Muscle of leg (tissue), 11 donors: Measurements from ENCODE around the gene CLSTN2. TPM values are rescaled to one million over a fixed set of nuclear protein-coding genes. Genes with fewer than 3 reads are reported as not detected.

Source experiments
- DNase-seq: peaks from one replicate; pipeline ENCODE4 v3.0.0; 2013
- H3K27ac ChIP-seq: one replicate; pipeline ENCODE4 v1.5.1; 2013; ENCODE audit warnings: mild to moderate bottlenecking, low read length, control low read depth
- H3K27me3 ChIP-seq: one replicate; pipeline ENCODE4 v1.6.1; 2013; ENCODE audit warnings: low read length; ENCODE audit not compliant: control insufficient read depth, insufficient read depth
- H3K36me3 ChIP-seq: one replicate; pipeline ENCODE4 v1.6.1; 2013; ENCODE audit warnings: low read length; ENCODE audit not compliant: control insufficient read depth, insufficient read depth
- H3K4me1 ChIP-seq: one replicate; pipeline ENCODE4 v1.6.1; 2013; ENCODE audit warnings: low read length; ENCODE audit not compliant: control insufficient read depth, insufficient read depth
- H3K4me3 ChIP-seq: one replicate; pipeline ENCODE4 v1.5.1; 2013; ENCODE audit warnings: low read length, control low read depth
- H3K9me3 ChIP-seq: replicated peaks from 2 replicates; pipeline ENCODE4 v1.6.1; 2013; ENCODE audit warnings: low read depth, low read length; ENCODE audit not compliant: control insufficient read depth
- WGBS: methylation state at CpG from one replicate; pipeline ENCODE4 v1.1.5; 2013; ENCODE audit warnings: missing lambda C conversion rate; ENCODE audit not compliant: insufficient coverage; 5-methylcytosine and 5-hydroxymethylcytosine counted together
- polyA plus RNA-seq, 8 donors: library from polyadenylated mRNA; unstranded; fragments of 120-200 nt; gene quantifications; one replicate each; pipeline versions ENCODE4 v1.2.1 to v1.2.3, GENCODE V29; 2013; ENCODE audit warnings: inconsistent platforms in 1 of 8, low replicate concordance in 1 of 8; ENCODE audit not compliant: insufficient read length in 8 of 8, insufficient read depth in 1 of 8
- total RNA-seq: library from RNA; stranded (reverse); fragments of 120-200 nt; gene quantifications from one replicate; pipeline ENCODE4 v1.2.4, GENCODE V29; 2013

The CLSTN2 gene
- total and polyA plus RNA-seq, 9 donors, result 1.9 to 5.2 (median 3.1) TPM

DNA sequence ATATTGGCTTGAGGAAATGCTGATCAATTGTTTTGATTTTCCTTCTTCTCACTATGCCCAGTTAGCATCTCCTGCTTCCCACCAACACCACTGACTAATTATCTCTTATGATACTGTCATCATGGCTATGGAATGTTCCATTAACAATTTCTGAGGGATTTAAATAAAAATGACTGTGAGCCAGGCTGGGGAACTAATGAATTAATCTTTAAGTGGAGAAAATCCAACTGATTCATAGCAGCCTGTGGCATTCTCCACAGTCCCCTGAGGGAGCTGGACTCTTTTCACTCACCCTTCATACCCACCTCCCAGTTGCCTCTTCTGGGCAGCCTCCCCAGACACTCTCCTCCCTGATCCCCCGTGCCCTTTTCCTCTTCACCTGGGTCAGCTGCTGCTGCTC is 353.6 kb downstream of the CLSTN2 start:
- no CpG with 5 or more reads among the region's 1 CpG for WGBS
- Histone ChIP-seq H3K27ac (no peak overlapping the region), H3K4me3 (no peak overlapping the region), H3K4me1 (peaks cover 4% of the 10 kb centered on the region), H3K27me3 (no peaks in the 10 kb centered on the region), H3K9me3 (no peaks in the 10 kb centered on the region), H3K36me3 (no peaks in the 10 kb centered on the region)
- DNase-seq, result no peak

DNA sequence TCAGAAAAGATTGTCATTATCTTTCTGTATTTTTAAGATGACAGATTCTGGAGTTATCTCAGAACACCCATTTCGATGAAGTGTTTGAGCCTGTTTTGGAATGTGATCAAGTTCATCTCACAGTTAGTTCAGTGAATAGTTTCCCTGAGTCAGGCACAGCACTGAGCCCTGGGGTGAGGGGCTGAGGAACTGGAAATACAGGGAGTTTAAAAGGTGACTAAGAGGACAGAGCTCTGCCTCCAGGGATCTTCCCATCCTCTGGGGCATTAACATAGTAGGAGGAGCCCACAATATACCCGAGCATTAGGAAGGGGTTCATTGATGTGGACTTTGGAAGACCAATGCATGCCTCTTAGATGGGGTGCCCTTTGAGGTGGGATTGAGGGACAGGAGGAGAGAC is 355.1 kb downstream of the CLSTN2 start:
- no peak for DNase-seq
- Histone ChIP-seq H3K4me1 (peaks cover 4% of the 10 kb centered on the region), H3K27ac (no peak overlapping the region), H3K27me3 (no peaks in the 10 kb centered on the region), H3K36me3 (no peaks in the 10 kb centered on the region), H3K9me3 (no peaks in the 10 kb centered on the region), H3K4me3 (no peak overlapping the region)
- 50% methylated on average over 1 of the region's 2 CpGs for WGBS

DNA sequence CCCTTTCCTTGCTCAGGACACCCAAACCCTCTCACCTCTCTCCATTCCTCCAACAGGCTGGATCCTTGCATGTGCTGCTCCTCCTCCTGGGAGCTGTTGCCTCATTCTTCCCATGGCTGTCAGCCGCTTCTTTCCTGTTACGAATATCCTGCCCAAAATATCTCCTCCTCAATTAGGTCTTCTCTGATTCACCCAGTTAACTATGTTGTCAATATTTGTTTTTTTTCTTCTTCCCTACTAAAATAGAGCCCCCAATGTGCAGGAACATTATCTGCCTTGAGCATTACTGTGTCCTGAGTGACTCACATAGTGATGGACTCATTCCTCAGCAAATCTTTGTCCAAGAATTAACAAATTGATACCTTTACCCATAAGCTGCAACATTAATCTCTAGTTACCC is 357.2 kb downstream of the CLSTN2 start:
- Histone ChIP-seq H3K27me3 (no peaks in the 10 kb centered on the region), H3K27ac (no peak overlapping the region), H3K9me3 (no peaks in the 10 kb centered on the region), H3K36me3 (no peaks in the 10 kb centered on the region), H3K4me1 (no peaks in the 10 kb centered on the region), H3K4me3 (no peak overlapping the region)
- DNase-seq, result no peak
- no CpG with 5 or more reads among the region's 2 CpGs for WGBS

DNA sequence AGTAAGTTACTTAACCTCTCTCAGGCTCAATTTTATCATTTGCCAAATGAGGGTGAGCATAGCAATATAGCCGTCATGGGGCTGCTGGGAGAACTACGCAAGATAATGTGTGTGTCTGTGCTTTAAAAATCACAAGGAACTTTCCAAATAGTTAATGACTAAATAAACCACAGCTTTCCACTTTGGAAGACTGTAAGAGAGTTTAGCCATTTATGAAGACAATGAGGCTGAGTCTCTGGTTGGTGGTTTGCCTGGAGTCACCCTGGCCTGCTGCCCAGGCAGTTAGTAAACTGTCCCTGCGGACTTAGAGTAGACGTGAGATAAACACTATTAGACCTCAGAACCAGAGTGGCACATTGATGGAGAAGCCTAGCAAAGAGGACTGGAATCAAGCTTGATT is 357.7 kb downstream of the CLSTN2 start:
- DNase-seq, result peak; percentile 13
- Histone ChIP-seq H3K27me3 (no peaks in the 10 kb centered on the region), H3K27ac (no peak overlapping the region), H3K4me3 (no peak overlapping the region), H3K4me1 (no peaks in the 10 kb centered on the region), H3K36me3 (no peaks in the 10 kb centered on the region), H3K9me3 (no peaks in the 10 kb centered on the region)
- WGBS, result no CpG with 5 or more reads among the region's 4 CpGs

DNA sequence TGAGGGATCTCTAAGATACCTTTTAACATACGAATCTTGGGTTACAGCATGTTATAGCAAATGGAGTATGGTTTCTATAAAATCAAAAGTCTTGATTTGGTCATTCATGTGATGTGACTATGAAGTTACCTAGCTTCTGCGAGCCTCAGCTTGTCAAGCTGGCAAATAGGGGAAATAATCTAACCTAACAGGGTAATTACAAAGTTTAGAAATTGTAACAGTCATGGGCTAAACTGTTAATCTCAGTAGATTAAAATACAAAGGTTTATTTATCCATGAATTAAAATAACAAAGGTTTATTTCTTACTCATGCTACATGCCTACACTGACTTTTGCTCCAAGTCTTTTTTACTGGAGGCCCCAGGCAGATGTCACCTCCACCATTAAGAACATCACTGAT is 359.1 kb downstream of the CLSTN2 start:
- Histone ChIP-seq H3K9me3 (no peaks in the 10 kb centered on the region), H3K36me3 (no peaks in the 10 kb centered on the region), H3K27ac (no peak overlapping the region), H3K4me3 (no peak overlapping the region), H3K4me1 (no peaks in the 10 kb centered on the region), H3K27me3 (no peaks in the 10 kb centered on the region)
- WGBS, result no CpG with 5 or more reads among the region's 2 CpGs
- DNase-seq, result no peak

DNA sequence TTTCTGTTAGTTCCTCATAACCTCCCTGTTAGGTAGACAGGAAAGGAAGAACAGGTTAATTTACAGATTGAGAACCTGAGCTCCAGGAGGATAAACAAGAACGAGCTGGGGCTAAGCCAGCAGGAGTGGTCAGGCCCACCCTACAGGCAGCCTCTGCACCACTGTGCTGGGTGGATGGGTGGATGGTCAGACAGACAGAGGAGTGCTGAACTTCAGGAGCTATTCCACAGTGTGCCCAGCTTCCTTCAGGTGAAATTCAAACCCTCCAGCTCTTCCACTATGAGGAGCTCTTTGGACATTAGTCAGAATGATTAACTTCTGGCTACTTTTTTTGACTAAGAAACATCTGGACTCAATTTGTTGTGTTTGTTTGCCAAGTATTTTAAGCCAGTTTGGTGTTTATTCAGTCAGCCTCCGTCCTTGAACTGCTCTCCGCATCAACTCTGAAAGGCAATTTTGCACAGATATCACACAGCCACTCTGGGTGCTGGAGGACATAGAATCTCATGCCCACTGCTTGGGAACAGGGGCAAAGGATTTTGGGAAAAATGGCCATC is 361.9 kb downstream of the CLSTN2 start:
- H3K9me3 ChIP-seq, result no peaks in the 10 kb centered on the region
- H3K27me3 ChIP-seq, result no peaks in the 10 kb centered on the region
- H3K27ac ChIP-seq, result no peak overlapping the region
- H3K4me3 ChIP-seq, result no peak overlapping the region
- DNase-seq, result peak; percentile 86
- no peaks in the 10 kb centered on the region for H3K4me1 ChIP-seq
- WGBS, result 31% methylated on average over 2 of the region's 3 CpGs
- no peaks in the 10 kb centered on the region for H3K36me3 ChIP-seq

DNA sequence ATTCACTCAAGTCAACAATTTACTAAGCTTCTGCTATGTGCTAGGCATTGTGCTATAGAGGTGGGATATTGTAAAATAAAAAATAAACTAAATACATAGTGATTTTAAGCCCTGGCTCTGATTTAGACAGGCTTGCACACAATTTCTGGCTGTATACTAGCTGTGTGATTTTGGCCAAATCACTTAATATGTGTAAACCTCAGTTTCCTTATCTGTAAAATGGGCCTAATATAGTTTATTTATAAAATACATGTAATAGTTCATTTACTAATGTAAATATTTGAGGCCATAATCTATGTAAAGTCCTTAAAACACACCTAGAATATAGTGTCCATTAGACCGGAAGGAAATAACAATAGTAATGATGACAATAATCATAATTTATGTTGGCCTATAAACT is 363.1 kb downstream of the CLSTN2 start:
- Histone ChIP-seq H3K27ac (no peak overlapping the region), H3K27me3 (no peaks in the 10 kb centered on the region), H3K36me3 (no peaks in the 10 kb centered on the region), H3K9me3 (no peaks in the 10 kb centered on the region), H3K4me3 (no peak overlapping the region), H3K4me1 (no peaks in the 10 kb centered on the region)
- DNase-seq, result no peak
- WGBS, result no CpG with 5 or more reads among the region's 1 CpG

DNA sequence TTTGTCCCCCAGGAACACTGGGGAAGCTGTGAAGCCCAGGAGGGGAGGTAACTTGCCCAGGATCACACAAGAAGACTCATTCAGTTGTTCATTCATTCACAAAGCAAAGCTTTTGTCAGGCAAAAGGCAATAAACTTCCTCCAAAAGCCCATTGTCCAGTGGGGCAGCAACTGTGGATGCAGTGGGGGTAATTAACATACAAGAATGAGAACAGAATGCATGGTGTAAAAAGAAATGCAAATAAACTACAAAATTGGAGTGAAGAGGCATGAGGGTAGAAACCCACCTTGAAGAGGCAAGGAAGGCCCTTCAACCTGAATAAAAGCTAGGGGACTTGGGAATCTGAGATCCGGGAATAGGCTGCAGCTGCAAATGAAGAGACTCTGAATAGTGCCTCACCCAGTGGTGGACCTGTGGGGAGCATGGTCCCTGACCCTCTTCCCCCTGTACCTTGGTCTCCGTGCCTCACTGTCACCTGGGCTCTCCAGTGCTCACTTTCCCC is 363.6 kb downstream of the CLSTN2 start:
- WGBS, result 38% methylated on average over 1 of the region's 2 CpGs
- Histone ChIP-seq H3K27me3 (no peaks in the 10 kb centered on the region), H3K36me3 (no peaks in the 10 kb centered on the region), H3K4me1 (no peaks in the 10 kb centered on the region), H3K27ac (no peak overlapping the region), H3K9me3 (no peaks in the 10 kb centered on the region), H3K4me3 (no peak overlapping the region)
- DNase-seq, result no peak

DNA sequence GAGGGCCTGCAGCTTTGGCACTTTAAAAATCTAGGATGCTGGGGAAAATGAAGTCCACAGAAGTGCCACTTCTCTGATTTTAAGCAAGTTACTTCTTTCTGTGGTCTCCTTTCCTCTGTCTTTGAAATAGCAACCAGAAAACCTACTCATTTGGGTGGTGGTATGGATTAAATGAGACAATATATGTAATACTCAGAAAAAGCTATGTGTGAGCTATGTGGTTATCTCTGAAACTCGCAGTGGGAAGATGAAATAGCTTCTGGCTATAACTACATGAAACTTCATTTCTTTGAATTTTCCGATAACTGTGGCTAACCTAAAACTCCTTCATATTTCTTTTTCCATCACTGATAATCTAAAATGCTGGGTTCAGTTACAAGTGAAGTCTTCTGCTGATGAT is 368.9 kb downstream of the CLSTN2 start:
- Histone ChIP-seq H3K36me3 (no peaks in the 10 kb centered on the region), H3K27ac (no peak overlapping the region), H3K4me3 (no peak overlapping the region), H3K9me3 (no peaks in the 10 kb centered on the region), H3K27me3 (no peaks in the 10 kb centered on the region), H3K4me1 (no peaks in the 10 kb centered on the region)
- WGBS, result no CpG with 5 or more reads among the region's 2 CpGs
- no peak for DNase-seq

DNA sequence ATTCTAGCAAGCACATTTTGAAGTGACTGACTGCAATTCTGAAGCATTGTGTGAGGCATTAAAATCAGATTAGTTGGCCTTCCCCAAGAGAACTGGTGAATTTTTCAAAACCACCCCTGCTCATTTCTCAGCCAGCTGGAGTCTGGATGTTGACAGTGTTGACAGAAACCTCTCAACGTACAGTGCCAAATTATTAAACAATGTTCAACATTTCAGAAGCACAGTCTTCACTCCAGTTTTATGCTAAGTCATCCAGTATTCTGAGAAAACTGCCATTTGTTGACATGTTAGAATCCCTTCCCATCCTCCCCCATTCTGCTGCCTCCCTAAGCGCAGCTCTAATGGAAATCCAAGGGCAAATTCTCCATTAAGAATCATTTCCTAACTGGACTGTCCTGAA is 373.6 kb downstream of the CLSTN2 start:
- 29% methylated on average over 1 of the region's 2 CpGs for WGBS
- no peak overlapping the region for H3K4me3 ChIP-seq
- H3K4me1 ChIP-seq, result no peaks in the 10 kb centered on the region
- DNase-seq, result no peak
- H3K36me3 ChIP-seq, result no peaks in the 10 kb centered on the region
- H3K27ac ChIP-seq, result no peak overlapping the region
- H3K9me3 ChIP-seq, result no peaks in the 10 kb centered on the region
- no peaks in the 10 kb centered on the region for H3K27me3 ChIP-seq

DNA sequence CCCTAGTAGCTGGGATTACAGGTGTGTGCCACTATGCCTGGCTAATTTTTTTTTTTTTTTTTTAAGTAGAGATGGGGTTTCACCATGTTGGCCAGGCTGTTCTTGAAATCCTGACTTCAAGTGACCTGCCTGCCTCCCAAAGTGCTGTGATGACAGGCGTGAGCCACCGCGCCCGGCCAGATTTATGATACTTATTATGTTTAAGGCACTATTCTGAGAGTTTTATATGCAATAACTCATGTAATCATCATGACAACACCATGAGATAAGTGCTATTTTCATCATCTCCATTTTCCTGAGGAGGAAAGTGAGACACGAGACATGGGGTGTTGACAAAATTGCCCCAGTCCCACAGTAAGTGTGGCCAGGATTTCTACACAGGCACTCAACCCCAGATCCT is 376.4 kb downstream of the CLSTN2 start:
- H3K36me3 ChIP-seq, result no peaks in the 10 kb centered on the region
- no peaks in the 10 kb centered on the region for H3K9me3 ChIP-seq
- H3K27ac ChIP-seq, result no peak overlapping the region
- DNase-seq, result no peak
- no peak overlapping the region for H3K4me3 ChIP-seq
- H3K4me1 ChIP-seq, result no peaks in the 10 kb centered on the region
- no peaks in the 10 kb centered on the region for H3K27me3 ChIP-seq
- no CpG with 5 or more reads among the region's 5 CpGs for WGBS
